Activated CD4-positive, alpha-beta memory T cell treated with anti-CD3 and anti-CD28 coated beads, Interleukin-2, amount 10 ng/mL, durations not matched to agents 7 days and 5 days (primary cell): ENCODE results near the gene UBE2H. TPM values are rescaled to one million over a fixed set of nuclear protein-coding genes. Genes with fewer than 3 reads are reported as not detected.

ENCODE experiments used
- CTCF ChIA-PET: fragments of 350-600 bp; sonication (Branson Sonifier 250); formaldehyde crosslinking; loops from one replicate; lab custom pipeline; 2021; ENCODE audit warnings: antibody characterized with exemption, inconsistent platforms; lab: Charles Lee
- POLR2A ChIA-PET: fragments of 350-600 bp; sonication (Branson Sonifier 250); formaldehyde crosslinking; loops from one replicate; lab custom pipeline; 2021; ENCODE audit warnings: antibody characterized with exemption; lab: Charles Lee
- DNase-seq: peaks from one replicate; pipeline ENCODE4 v3.0.0-alpha.2; 2020
- H3K27ac Mint-ChIP-seq: one replicate; pipeline ENCODE4 v1.8.0; 2021; ENCODE audit warnings: mild to moderate bottlenecking, mixed read lengths
- H3K27me3 Mint-ChIP-seq: one replicate; pipeline ENCODE4 v1.8.0; 2021; ENCODE audit warnings: mixed read lengths
- H3K36me3 Mint-ChIP-seq: one replicate; pipeline ENCODE4 v1.8.0; 2021; ENCODE audit warnings: low read depth, mixed read lengths
- H3K4me1 Mint-ChIP-seq: one replicate; pipeline ENCODE4 v1.8.0; 2021; ENCODE audit warnings: mixed read lengths
- H3K4me3 Mint-ChIP-seq: one replicate; pipeline ENCODE4 v1.8.0; 2021; ENCODE audit warnings: mild to moderate bottlenecking, mixed read lengths
- H3K9me3 Mint-ChIP-seq: one replicate; pipeline ENCODE4 v1.8.0; 2021; ENCODE audit warnings: mixed read lengths
- total RNA-seq, 2 experiments: library from RNA; stranded (reverse); gene quantifications; one replicate each; pipeline ENCODE4 v1.2.3, GENCODE V29; 2021

UBE2H gene
- total RNA-seq, 2 experiments from 2014 or later = 57.9 to 58.4 TPM

- peaks cover 18% of the 10 kb centered on the region for H3K4me1 Mint-ChIP-seq
- H3K27ac Mint-ChIP-seq = no peak overlapping the region
- no peaks in the 10 kb centered on the region for H3K27me3 Mint-ChIP-seq
- CTCF ChIA-PET = interaction anchor here (0.7 to 1.9 kb wide), 2 partner anchors 14 to 521 kb away, joined by 4 to 6 read pairs; no protein-coding TSS in a partner anchor
- no peak overlapping the region for H3K4me3 Mint-ChIP-seq
- H3K9me3 Mint-ChIP-seq = no peaks in the 10 kb centered on the region
- POLR2A ChIA-PET = interaction anchor here (1.0 kb wide), 1 partner anchor 301 kb away, joined by 3 read pairs; no protein-coding TSS in a partner anchor
- DNase-seq = no peak
- H3K36me3 Mint-ChIP-seq = peaks cover 25% of the 10 kb centered on the region
Measured at GRCh38 chr7:129917934-129918333, 34.8 kb downstream of the UBE2H start.

- Mint-ChIP-seq H3K36me3 (peaks cover 39% of the 10 kb centered on the region), H3K4me1 (peaks cover 22% of the 10 kb centered on the region), H3K27me3 (no peaks in the 10 kb centered on the region), H3K27ac (no peak overlapping the region), H3K4me3 (no peak overlapping the region), H3K9me3 (no peaks in the 10 kb centered on the region)
- ChIA-PET POLR2A (interaction anchor here (0.8 kb wide), 1 partner anchor 37 kb away, joined by 3 read pairs; no protein-coding TSS in a partner anchor), CTCF (no interaction called here)
- no peak for DNase-seq
Measured at GRCh38 chr7:129914536-129915272, 38.1 kb downstream of the UBE2H start.

- CTCF ChIA-PET = no interaction called here
Measured at GRCh38 chr7:129913428-129913827, 39.3 kb downstream of the UBE2H start.

GRCh38 chr7:129911790-129912189 is 41.0 kb downstream of the UBE2H start:
- no peak overlapping the region for H3K27ac Mint-ChIP-seq
- peaks cover 42% of the 10 kb centered on the region for H3K4me1 Mint-ChIP-seq
- ChIA-PET CTCF (no interaction called here), POLR2A (no interaction called here)
- peaks cover 7% of the 10 kb centered on the region for H3K9me3 Mint-ChIP-seq
- no peak for DNase-seq
- no peaks in the 10 kb centered on the region for H3K27me3 Mint-ChIP-seq
- H3K4me3 Mint-ChIP-seq = no peak overlapping the region
- H3K36me3 Mint-ChIP-seq = peaks cover 48% of the 10 kb centered on the region

More at GRCh38 chr7:129913428-129913827, 39.3 kb downstream of the UBE2H start:
- H3K4me3 Mint-ChIP-seq = no peak overlapping the region
- POLR2A ChIA-PET = no interaction called here
- H3K9me3 Mint-ChIP-seq = no peaks in the 10 kb centered on the region
- H3K27me3 Mint-ChIP-seq = no peaks in the 10 kb centered on the region
- no peak overlapping the region for H3K27ac Mint-ChIP-seq
- DNase-seq = no peak
- H3K36me3 Mint-ChIP-seq = peaks cover 42% of the 10 kb centered on the region
- peaks cover 28% of the 10 kb centered on the region for H3K4me1 Mint-ChIP-seq

GRCh38 chr7:129909669-129910068 is 43.1 kb downstream of the UBE2H start:
- peaks cover 49% of the 10 kb centered on the region for H3K4me1 Mint-ChIP-seq

GRCh38 chr7:129908181-129908580 is 44.6 kb downstream of the UBE2H start:
- Mint-ChIP-seq H3K27ac (no peak overlapping the region), H3K9me3 (peaks cover 15% of the 10 kb centered on the region), H3K27me3 (no peaks in the 10 kb centered on the region), H3K4me1 (peaks cover 58% of the 10 kb centered on the region), H3K36me3 (peaks cover 68% of the 10 kb centered on the region), H3K4me3 (no peak overlapping the region)
- DNase-seq = no peak
- CTCF ChIA-PET = no interaction called here
- POLR2A ChIA-PET = no interaction called here

More at GRCh38 chr7:129909669-129910068, 43.1 kb downstream of the UBE2H start:
- Mint-ChIP-seq H3K9me3 (peaks cover 15% of the 10 kb centered on the region), H3K27ac (no peak overlapping the region), H3K36me3 (peaks cover 65% of the 10 kb centered on the region), H3K4me3 (no peak overlapping the region), H3K27me3 (no peaks in the 10 kb centered on the region)
- POLR2A ChIA-PET = no interaction called here
- CTCF ChIA-PET = no interaction called here
- DNase-seq = no peak

- peaks cover 72% of the 10 kb centered on the region for H3K36me3 Mint-ChIP-seq
Measured at GRCh38 chr7:129907122-129907736, 45.5 kb downstream of the UBE2H start.

GRCh38 chr7:129906700-129907099 is 46.1 kb downstream of the UBE2H start:
- Mint-ChIP-seq H3K4me3 (peak overlapping the region; percentile 14), H3K27me3 (no peaks in the 10 kb centered on the region)
- POLR2A ChIA-PET = interaction anchor here (1.2 kb wide), 1 partner anchor 42 kb away, joined by 3 read pairs; no protein-coding TSS in a partner anchor

More at GRCh38 chr7:129907122-129907736, 45.5 kb downstream of the UBE2H start:
- Mint-ChIP-seq H3K9me3 (peaks cover 15% of the 10 kb centered on the region), H3K27ac (peak overlapping the region; percentile 79), H3K27me3 (no peaks in the 10 kb centered on the region), H3K4me1 (peaks cover 64% of the 10 kb centered on the region), H3K4me3 (peak overlapping the region; percentile 14)
- ChIA-PET POLR2A (interaction anchor here (1.2 kb wide), 1 partner anchor 42 kb away, joined by 3 read pairs; no protein-coding TSS in a partner anchor), CTCF (interaction anchor here (0.6 to 1.1 kb wide), 2 partner anchors 23 to 27 kb away, joined by 3 read pairs; no protein-coding TSS in a partner anchor)
- no peak for DNase-seq

GRCh38 chr7:129903935-129904334 is 48.8 kb downstream of the UBE2H start:
- Mint-ChIP-seq H3K9me3 (peaks cover 15% of the 10 kb centered on the region), H3K27ac (no peak overlapping the region), H3K4me3 (no peak overlapping the region), H3K27me3 (no peaks in the 10 kb centered on the region), H3K4me1 (peaks cover 58% of the 10 kb centered on the region), H3K36me3 (peaks cover 57% of the 10 kb centered on the region)
- ChIA-PET CTCF (interaction anchor here (1.2 kb wide), 1 partner anchor 15 kb away, joined by 6 read pairs; no protein-coding TSS in a partner anchor), POLR2A (interaction anchor here (1.2 to 1.8 kb wide), 2 partner anchors 45 to 48 kb away, joined by 4 to 8 read pairs; partner anchors contain the start of gene UBE2H)
- no peak for DNase-seq

More at GRCh38 chr7:129906700-129907099, 46.1 kb downstream of the UBE2H start:
- peak overlapping the region; percentile 79 for H3K27ac Mint-ChIP-seq
- CTCF ChIA-PET = interaction anchor here (0.6 to 1.1 kb wide), 2 partner anchors 24 to 27 kb away, joined by 3 read pairs; no protein-coding TSS in a partner anchor
- no peak for DNase-seq
- H3K36me3 Mint-ChIP-seq = peaks cover 70% of the 10 kb centered on the region
- peaks cover 64% of the 10 kb centered on the region for H3K4me1 Mint-ChIP-seq
- peaks cover 15% of the 10 kb centered on the region for H3K9me3 Mint-ChIP-seq

GRCh38 chr7:129902788-129903422 is 49.9 kb downstream of the UBE2H start:
- no peaks in the 10 kb centered on the region for H3K27me3 Mint-ChIP-seq
- H3K36me3 Mint-ChIP-seq = peaks cover 54% of the 10 kb centered on the region
- H3K4me1 Mint-ChIP-seq = peaks cover 51% of the 10 kb centered on the region
- no peak overlapping the region for H3K4me3 Mint-ChIP-seq
- CTCF ChIA-PET = interaction anchor here (1.2 kb wide), 1 partner anchor 16 kb away, joined by 6 read pairs; no protein-coding TSS in a partner anchor
- DNase-seq = no peak
- POLR2A ChIA-PET = interaction anchor here (1.4 to 1.8 kb wide), 2 partner anchors 26 to 49 kb away, joined by 3 to 8 read pairs; partner anchors contain the start of gene UBE2H
- no peak overlapping the region for H3K27ac Mint-ChIP-seq
- H3K9me3 Mint-ChIP-seq = peaks cover 15% of the 10 kb centered on the region

GRCh38 chr7:129898502-129899160 is 54.1 kb downstream of the UBE2H start:
- no peak overlapping the region for H3K27ac Mint-ChIP-seq
- no peaks in the 10 kb centered on the region for H3K27me3 Mint-ChIP-seq
- ChIA-PET POLR2A (no interaction called here), CTCF (interaction anchor here (1.0 kb wide), 1 partner anchor 69 kb away, joined by 3 read pairs; no protein-coding TSS in a partner anchor)
- no peaks in the 10 kb centered on the region for H3K9me3 Mint-ChIP-seq
- H3K36me3 Mint-ChIP-seq = peaks cover 26% of the 10 kb centered on the region
- no peak overlapping the region for H3K4me3 Mint-ChIP-seq
- no peak for DNase-seq
- H3K4me1 Mint-ChIP-seq = peaks cover 12% of the 10 kb centered on the region

- POLR2A ChIA-PET = interaction anchor here (0.6 kb wide), 1 partner anchor 666 kb away, joined by 3 read pairs; no protein-coding TSS in a partner anchor
- CTCF ChIA-PET = interaction anchor here (1.0 kb wide), 1 partner anchor 68 kb away, joined by 3 read pairs; no protein-coding TSS in a partner anchor
- Mint-ChIP-seq H3K4me1 (peaks cover 7% of the 10 kb centered on the region), H3K27ac (no peak overlapping the region), H3K9me3 (no peaks in the 10 kb centered on the region), H3K27me3 (no peaks in the 10 kb centered on the region), H3K4me3 (no peak overlapping the region), H3K36me3 (peaks cover 24% of the 10 kb centered on the region)
- no peak for DNase-seq
Measured at GRCh38 chr7:129898007-129898406, 54.8 kb downstream of the UBE2H start.
